Mucosa of rectum (tissue), 2 donors: Measurements from ENCODE around the gene IL16.

Experiments used
- H3K27ac ChIP-seq, 2 donors: one replicate each; pipeline ENCODE4 v1.7.0; 2013; ENCODE audit warnings: inconsistent platforms in 2 of 2, low read depth in 2 of 2, low read length in 2 of 2
- H3K27me3 ChIP-seq, 2 donors: one replicate each; pipeline ENCODE4 v1.7.0; 2013; ENCODE audit warnings: low read length in 2 of 2; ENCODE audit not compliant: control insufficient read depth in 2 of 2, insufficient read depth in 2 of 2
- H3K36me3 ChIP-seq, 2 donors: one replicate each; pipeline ENCODE4 v1.7.0; 2013; ENCODE audit warnings: low read length in 2 of 2; ENCODE audit not compliant: control insufficient read depth in 2 of 2, insufficient read depth in 2 of 2
- H3K4me1 ChIP-seq, 2 donors: one replicate each; pipeline ENCODE4 v1.7.0; 2013; ENCODE audit warnings: low read length in 2 of 2, mild to moderate bottlenecking in 1 of 2; ENCODE audit not compliant: control insufficient read depth in 2 of 2, insufficient read depth in 2 of 2
- H3K4me3 ChIP-seq, 2 donors: one replicate each; pipeline ENCODE4 v1.7.0; 2013; ENCODE audit warnings: low read length in 2 of 2
- H3K9ac ChIP-seq, 2 donors: one replicate each; pipeline ENCODE4 v1.7.0; 2013; ENCODE audit warnings: low read length in 2 of 2, low read depth in 1 of 2, mild to moderate bottlenecking in 1 of 2
- H3K9me3 ChIP-seq, 2 donors: one replicate each; pipeline ENCODE4 v1.7.0; 2013; ENCODE audit warnings: low read length in 2 of 2; ENCODE audit not compliant: control insufficient read depth in 2 of 2
- donor health status: healthy.
- donor health status: Normal muscosa, but diverticular disease.

IL16 gene

DNA sequence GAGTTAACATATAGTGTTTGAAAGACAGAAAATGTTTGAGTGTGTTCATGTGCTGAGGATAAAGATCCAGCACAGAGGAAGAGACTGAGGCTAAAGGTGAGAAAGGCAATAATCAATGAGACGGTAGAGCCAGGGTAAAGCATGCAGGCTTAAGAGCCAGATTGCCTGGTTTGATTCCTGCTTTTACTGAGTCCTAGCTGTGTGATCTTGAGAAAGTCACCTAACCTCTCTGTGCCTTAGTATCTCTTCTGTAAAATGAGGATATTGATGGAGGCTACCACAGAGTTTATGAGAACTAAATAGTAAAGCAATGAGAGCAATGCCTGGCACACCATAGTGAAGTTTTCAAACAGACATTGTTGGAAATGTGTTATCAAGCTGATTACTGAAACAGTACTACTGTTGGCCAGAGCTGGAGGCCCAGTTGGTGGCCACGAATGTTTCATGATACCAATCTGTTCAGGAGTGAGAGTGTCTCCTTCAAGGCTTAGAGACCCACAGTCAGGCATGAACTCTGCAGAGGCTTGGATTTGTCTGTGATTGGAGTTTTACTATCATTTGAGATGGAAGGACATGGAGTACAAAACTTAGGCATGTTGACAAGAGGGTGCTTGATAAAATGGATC lies 26.8 kb downstream of the IL16 start:
- no peak overlapping the region for H3K9ac ChIP-seq
- no peak overlapping the region for H3K4me3 ChIP-seq
- H3K27me3 ChIP-seq = no peaks in the 10 kb centered on the region
- no peaks in the 10 kb centered on the region for H3K9me3 ChIP-seq
- H3K4me1 ChIP-seq = no peaks in the 10 kb centered on the region
- H3K27ac ChIP-seq = no peak overlapping the region
- H3K36me3 ChIP-seq = no peaks in the 10 kb centered on the region

DNA sequence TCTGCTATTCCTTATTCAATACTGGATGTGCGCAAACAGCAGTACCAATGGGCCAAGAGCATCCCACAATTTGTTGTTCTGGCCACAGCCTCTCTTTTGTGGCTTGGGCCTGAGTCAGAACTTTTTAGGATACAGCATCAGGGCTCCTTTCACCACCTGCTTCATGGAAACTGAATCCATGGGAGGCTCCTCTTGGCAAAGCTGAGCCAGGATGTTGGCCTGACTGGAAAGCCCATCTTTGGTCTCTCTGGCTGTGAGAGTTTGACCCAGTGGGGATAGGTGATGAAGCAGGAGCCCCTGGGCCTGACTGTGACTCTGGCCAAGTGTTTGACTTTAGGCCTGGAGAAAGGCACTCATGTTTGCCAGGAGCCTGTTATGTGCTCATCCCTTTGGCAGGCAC lies 27.6 kb downstream of the IL16 start:
- Histone ChIP-seq H3K27ac (no peak overlapping the region), H3K4me1 (no peaks in the 10 kb centered on the region), H3K9me3 (no peaks in the 10 kb centered on the region), H3K36me3 (no peaks in the 10 kb centered on the region), H3K27me3 (no peaks in the 10 kb centered on the region), H3K9ac (no peak overlapping the region), H3K4me3 (no peak overlapping the region)

DNA sequence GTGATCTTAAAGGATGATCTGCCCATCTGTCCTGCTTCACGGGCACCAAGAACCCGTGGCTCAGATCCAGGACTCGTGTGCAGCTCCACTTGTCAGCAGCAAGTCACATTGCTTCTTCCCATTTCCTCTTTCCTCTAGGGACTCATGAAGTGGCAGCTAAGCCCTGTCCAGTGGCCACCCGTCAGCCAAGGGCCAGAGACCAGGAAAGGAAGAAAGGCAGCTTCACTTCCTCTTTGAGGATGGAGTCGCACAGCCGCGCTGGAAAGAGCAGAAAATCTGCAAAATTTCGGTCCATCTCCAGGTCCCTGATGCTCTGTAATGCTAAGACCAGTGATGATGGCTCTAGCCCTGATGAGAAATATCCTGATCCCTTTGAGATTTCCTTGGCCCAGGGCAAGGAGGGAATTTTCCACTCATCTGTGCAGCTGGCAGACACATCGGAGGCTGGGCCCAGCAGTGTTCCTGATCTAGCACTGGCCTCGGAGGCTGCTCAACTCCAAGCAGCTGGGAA lies 28.5 kb downstream of the IL16 start:
- Histone ChIP-seq H3K4me1 (no peaks in the 10 kb centered on the region), H3K27ac (peak overlapping the region in 1 of 2 donors; percentile 9), H3K9me3 (no peaks in the 10 kb centered on the region), H3K36me3 (no peaks in the 10 kb centered on the region), H3K9ac (no peak overlapping the region), H3K4me3 (no peak overlapping the region), H3K27me3 (no peaks in the 10 kb centered on the region)

DNA sequence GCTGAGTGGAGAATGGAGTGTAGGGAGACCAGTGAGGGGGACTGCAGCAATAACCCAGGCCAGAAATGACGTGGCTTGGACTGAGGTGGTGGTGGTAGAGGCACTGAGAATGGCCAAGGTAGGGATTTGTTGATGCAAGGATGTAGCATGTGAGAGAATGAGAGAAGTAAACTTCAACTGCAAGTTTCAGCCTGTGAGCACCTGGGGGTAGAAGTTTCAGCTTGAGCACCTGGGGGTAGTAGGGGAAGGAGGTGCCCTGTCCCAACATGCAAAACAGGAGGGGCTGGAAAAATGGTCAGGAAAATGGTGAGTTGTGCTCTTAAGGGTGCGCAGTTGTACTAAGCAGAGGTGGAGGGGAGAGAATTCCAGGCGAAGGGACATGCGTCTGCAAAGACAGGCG lies 31.0 kb downstream of the IL16 start:
- no peaks in the 10 kb centered on the region for H3K4me1 ChIP-seq
- H3K4me3 ChIP-seq = no peak overlapping the region
- H3K27me3 ChIP-seq = no peaks in the 10 kb centered on the region
- H3K9me3 ChIP-seq = no peaks in the 10 kb centered on the region
- H3K36me3 ChIP-seq = no peaks in the 10 kb centered on the region
- no peak overlapping the region for H3K27ac ChIP-seq
- H3K9ac ChIP-seq = no peak overlapping the region

DNA sequence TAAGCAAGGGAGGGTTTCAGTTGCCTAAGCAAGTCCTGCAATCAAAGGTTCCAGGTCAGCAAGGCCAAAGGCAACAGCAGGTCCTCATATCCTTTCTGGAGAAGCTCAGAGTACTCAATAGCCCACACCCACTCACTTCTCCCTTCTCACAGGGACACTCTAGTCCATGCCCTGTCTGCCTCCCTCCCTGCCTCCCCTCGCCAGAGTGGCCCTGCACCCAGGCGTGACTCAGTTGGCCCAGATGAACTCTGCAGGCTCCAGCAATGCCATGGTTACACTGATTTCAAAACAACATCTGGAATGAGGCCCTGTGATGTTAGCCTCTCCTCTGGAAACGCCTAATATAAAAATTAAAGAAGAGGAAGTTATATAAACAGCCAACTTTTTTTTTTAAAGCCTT lies 32.9 kb downstream of the IL16 start:
- no peak overlapping the region for H3K4me3 ChIP-seq
- H3K4me1 ChIP-seq = no peaks in the 10 kb centered on the region
- no peak overlapping the region for H3K9ac ChIP-seq
- no peaks in the 10 kb centered on the region for H3K9me3 ChIP-seq
- no peaks in the 10 kb centered on the region for H3K27me3 ChIP-seq
- H3K36me3 ChIP-seq = no peaks in the 10 kb centered on the region
- no peak overlapping the region for H3K27ac ChIP-seq

DNA sequence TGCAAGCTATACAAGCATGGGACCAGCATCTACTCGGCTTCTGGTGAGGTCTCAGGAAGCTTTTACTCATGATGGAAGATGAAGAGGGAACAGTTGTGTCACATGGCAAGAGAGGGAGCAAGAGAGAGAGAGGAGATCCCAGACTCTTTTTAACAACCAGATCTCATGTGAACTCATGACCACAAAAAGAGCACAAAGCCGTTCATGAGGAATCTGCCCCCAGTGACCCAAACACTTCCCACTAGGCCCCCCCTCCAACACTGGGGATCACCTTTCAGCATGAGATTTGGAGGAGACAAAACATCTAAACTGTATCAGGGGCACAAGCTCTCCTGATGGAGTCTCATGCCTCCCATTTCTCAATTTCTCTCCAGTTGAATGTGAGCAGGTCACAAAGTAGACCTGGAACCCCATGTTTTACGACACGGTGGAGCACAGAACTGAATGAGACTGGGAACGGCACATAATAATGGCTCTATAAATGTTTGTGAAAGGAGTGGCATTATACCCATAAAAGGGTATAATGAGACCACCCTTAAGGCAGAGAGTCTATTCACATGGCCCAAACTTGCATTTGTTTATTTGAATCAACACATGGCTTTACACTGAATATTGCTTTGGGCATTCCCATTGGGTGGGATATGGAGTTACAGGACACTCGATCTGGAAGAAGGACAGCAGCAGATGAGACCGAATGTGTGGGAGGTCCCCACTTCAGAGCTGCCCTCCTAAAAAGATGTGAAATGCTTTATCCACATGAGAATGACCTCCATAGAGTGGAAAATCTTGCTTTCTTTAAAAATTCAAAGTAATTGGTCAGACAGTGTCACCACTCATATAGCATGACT lies 38.8 kb downstream of the IL16 start:
- no peaks in the 10 kb centered on the region for H3K27me3 ChIP-seq
- no peaks in the 10 kb centered on the region for H3K36me3 ChIP-seq
- H3K9ac ChIP-seq = no peak overlapping the region
- H3K4me1 ChIP-seq = no peaks in the 10 kb centered on the region
- no peak overlapping the region for H3K27ac ChIP-seq
- H3K4me3 ChIP-seq = no peak overlapping the region
- H3K9me3 ChIP-seq = no peaks in the 10 kb centered on the region

DNA sequence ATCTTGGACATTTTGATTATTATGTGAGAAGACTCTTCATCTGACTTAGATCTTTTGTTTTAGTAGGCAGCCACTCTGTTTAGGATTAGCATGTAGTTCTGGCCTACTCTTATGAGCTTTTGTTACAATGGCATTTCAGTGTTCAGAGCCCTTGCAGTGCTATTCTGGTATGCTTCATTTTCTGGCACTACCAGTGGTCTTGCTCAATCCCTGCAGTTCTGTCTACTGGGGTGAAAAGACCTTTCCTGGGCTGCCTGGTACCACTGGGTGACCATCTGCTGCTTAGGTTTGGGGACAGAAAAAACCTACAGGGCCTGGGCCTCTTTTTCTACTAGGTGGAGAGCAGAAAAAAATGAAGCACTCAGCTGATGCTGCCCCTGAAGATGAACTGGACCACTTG lies 42.5 kb downstream of the IL16 start:
- H3K27me3 ChIP-seq = no peaks in the 10 kb centered on the region
- no peak overlapping the region for H3K27ac ChIP-seq
- no peak overlapping the region for H3K4me3 ChIP-seq
- H3K4me1 ChIP-seq = no peaks in the 10 kb centered on the region
- H3K9ac ChIP-seq = no peak overlapping the region
- no peaks in the 10 kb centered on the region for H3K36me3 ChIP-seq
- no peaks in the 10 kb centered on the region for H3K9me3 ChIP-seq

DNA sequence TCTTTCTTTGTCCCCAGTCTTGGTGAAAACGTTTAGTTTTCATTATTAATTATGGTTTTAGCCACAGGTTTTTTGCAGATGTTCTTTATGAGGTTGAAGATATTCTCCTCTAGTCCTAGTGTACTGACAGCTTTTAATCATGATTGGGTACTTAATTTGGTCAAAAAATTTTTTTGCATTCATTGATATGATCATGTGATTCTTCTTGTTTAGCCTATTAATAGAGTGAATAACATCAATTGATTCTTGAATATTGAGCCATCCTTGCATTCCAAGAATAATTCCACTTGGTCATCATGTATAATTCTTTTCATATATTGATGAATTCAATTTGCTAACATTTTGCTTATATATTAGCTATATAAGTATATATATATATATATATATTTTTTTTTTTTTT lies 46.1 kb downstream of the IL16 start:
- Histone ChIP-seq H3K4me1 (no peaks in the 10 kb centered on the region), H3K27me3 (no peaks in the 10 kb centered on the region), H3K27ac (no peak overlapping the region), H3K4me3 (no peak overlapping the region), H3K9ac (no peak overlapping the region), H3K9me3 (no peaks in the 10 kb centered on the region), H3K36me3 (no peaks in the 10 kb centered on the region)

DNA sequence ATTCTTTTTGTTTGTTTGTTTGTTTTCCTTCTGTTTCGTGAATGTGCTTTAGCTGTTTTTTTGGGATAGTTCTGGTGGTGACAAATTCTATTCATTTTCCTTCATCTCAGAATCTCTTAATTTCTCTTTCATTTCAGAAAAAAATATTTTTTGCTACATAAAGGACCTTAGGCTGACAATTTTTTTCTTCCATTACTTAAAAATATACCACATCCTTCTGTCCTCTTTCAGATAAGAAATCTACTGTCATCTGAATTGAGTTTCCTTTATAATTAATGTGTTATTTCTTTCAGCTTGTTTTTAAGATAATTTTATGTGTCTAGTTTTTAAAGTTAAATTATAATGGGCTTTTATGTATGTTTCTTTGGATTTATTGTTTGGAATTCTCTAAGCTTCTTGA lies 47.6 kb downstream of the IL16 start:
- Histone ChIP-seq H3K4me1 (no peaks in the 10 kb centered on the region), H3K36me3 (no peaks in the 10 kb centered on the region), H3K27me3 (no peaks in the 10 kb centered on the region), H3K27ac (no peak overlapping the region), H3K9me3 (no peaks in the 10 kb centered on the region), H3K4me3 (no peak overlapping the region), H3K9ac (no peak overlapping the region)

DNA sequence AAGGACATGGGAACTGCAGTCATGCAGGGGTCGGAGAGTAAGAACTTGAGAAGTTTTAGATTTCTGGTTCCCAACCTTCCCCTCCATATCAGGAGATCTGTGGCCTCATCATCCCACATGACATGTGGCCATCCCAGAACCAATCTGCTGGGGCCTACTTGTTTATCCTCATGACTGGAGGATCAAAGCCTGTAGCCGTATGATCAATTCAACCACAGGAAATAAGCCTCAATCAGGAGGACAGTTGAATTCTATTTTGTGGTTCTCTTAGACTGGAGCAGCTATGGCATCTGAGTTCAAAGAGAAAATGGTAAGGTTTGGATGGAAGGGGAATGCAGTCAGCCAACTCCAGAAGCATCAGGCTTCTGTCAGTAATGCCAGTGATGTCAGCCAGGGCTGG lies 57.2 kb downstream of the IL16 start:
- no peaks in the 10 kb centered on the region for H3K36me3 ChIP-seq
- no peaks in the 10 kb centered on the region for H3K4me1 ChIP-seq
- no peaks in the 10 kb centered on the region for H3K9me3 ChIP-seq
- no peak overlapping the region for H3K9ac ChIP-seq
- peaks cover 3 to 7% of the 10 kb centered on the region in 2 donors for H3K27me3 ChIP-seq
- H3K27ac ChIP-seq = no peak overlapping the region
- H3K4me3 ChIP-seq = no peak overlapping the region
